ENCODE results near the gene IDH3G. TPM values are rescaled to one million over a fixed set of nuclear protein-coding genes. Genes with fewer than 3 reads are reported as not detected.
"Not testable (repeated sequence)": the region's sequence is repeated elsewhere in the genome, so short reads cannot be mapped to it uniquely, and the experiment has no call there.

IDH3G gene
- total RNA-seq, 2 donors from 2014 or later, result 62.5 to 74.1 TPM

- DNase-seq (ENCODE audit: low spot score) (no peak), ATAC-seq (no peak)
- Mint-ChIP-seq H3K36me3 (no peaks in the 10 kb centered on the region), H3K27ac (no peak overlapping the region), H3K4me1 (ENCODE audit: low read depth in 2 of 2) (peaks cover 0 to 6% of the 10 kb centered on the region in 2 donors), H3K9me3 (no peaks in the 10 kb centered on the region), H3K27me3 (peaks cover 0 to 9% of the 10 kb centered on the region in 2 donors), H3K4me3 (no peak overlapping the region)
These were observed 32.3 kb downstream of the IDH3G start for GRCh38 chrX:153761863-153762262.

GRCh38 chrX:153755136-153755535 is 39.0 kb downstream of the IDH3G start:
- Mint-ChIP-seq H3K9me3 (no peaks in the 10 kb centered on the region), H3K36me3 (no peaks in the 10 kb centered on the region), H3K27me3 (peaks cover 0 to 19% of the 10 kb centered on the region in 2 donors), H3K27ac (no peak overlapping the region), H3K4me1 (ENCODE audit: low read depth in 2 of 2) (no peaks in the 10 kb centered on the region), H3K4me3 (no peak overlapping the region)
- DNase-seq (ENCODE audit: low spot score), result no peak
- ATAC-seq, result no peak

- Mint-ChIP-seq H3K9me3 (no peaks in the 10 kb centered on the region), H3K27ac (peak overlapping the region in 1 of 2 donors; percentile 17)
- no peak for ATAC-seq
These were observed 43.9 kb downstream of the IDH3G start for GRCh38 chrX:153750127-153750774.

GRCh38 chrX:153749017-153749416 is 45.2 kb downstream of the IDH3G start:
- not testable (repeated sequence) for DNase-seq (ENCODE audit: low spot score); H3K27ac Mint-ChIP-seq; H3K9me3 Mint-ChIP-seq; H3K4me3 Mint-ChIP-seq; ATAC-seq; H3K36me3 Mint-ChIP-seq; H3K4me1 Mint-ChIP-seq (ENCODE audit: low read depth in 2 of 2)
- H3K27me3 Mint-ChIP-seq, result peaks cover 8 to 32% of the 10 kb centered on the region in 2 donors

More at GRCh38 chrX:153750127-153750774, 43.9 kb downstream of the IDH3G start:
- Mint-ChIP-seq H3K4me1 (ENCODE audit: low read depth in 2 of 2) (no peaks in the 10 kb centered on the region), H3K36me3 (no peaks in the 10 kb centered on the region), H3K4me3 (no peak overlapping the region), H3K27me3 (peaks cover 8 to 28% of the 10 kb centered on the region in 2 donors)
- no peak for DNase-seq (ENCODE audit: low spot score)

- not testable (repeated sequence) for H3K4me1 Mint-ChIP-seq (ENCODE audit: low read depth in 2 of 2); H3K4me3 Mint-ChIP-seq; ATAC-seq; H3K9me3 Mint-ChIP-seq; H3K36me3 Mint-ChIP-seq; H3K27ac Mint-ChIP-seq; DNase-seq (ENCODE audit: low spot score)
- H3K27me3 Mint-ChIP-seq, result peaks cover 8 to 28% of the 10 kb centered on the region in 2 donors
These were observed 47.2 kb downstream of the IDH3G start for GRCh38 chrX:153746991-153747390.

GRCh38 chrX:153746359-153746758 is 47.8 kb downstream of the IDH3G start:
- H3K27ac Mint-ChIP-seq, result no peak overlapping the region
- no peak overlapping the region for H3K4me3 Mint-ChIP-seq
- no peaks in the 10 kb centered on the region for H3K36me3 Mint-ChIP-seq
- H3K4me1 Mint-ChIP-seq (ENCODE audit: low read depth in 2 of 2), result no peaks in the 10 kb centered on the region
- H3K27me3 Mint-ChIP-seq, result peaks cover 8 to 28% of the 10 kb centered on the region in 2 donors
- ATAC-seq (no peak), DNase-seq (ENCODE audit: low spot score) (no peak)
- H3K9me3 Mint-ChIP-seq, result no peaks in the 10 kb centered on the region

GRCh38 chrX:153745067-153745433 is 49.1 kb downstream of the IDH3G start:
- not testable (repeated sequence) for DNase-seq (ENCODE audit: low spot score); H3K4me1 Mint-ChIP-seq (ENCODE audit: low read depth in 2 of 2); H3K27ac Mint-ChIP-seq; H3K9me3 Mint-ChIP-seq; H3K4me3 Mint-ChIP-seq; ATAC-seq; H3K36me3 Mint-ChIP-seq
- peaks cover 8 to 24% of the 10 kb centered on the region in 2 donors for H3K27me3 Mint-ChIP-seq

- Mint-ChIP-seq H3K27me3 (peaks cover 8 to 18% of the 10 kb centered on the region in 2 donors), H3K4me1 (ENCODE audit: low read depth in 2 of 2) (peaks cover 0 to 3% of the 10 kb centered on the region in 2 donors), H3K27ac (no peak overlapping the region), H3K4me3 (no peak overlapping the region), H3K9me3 (no peaks in the 10 kb centered on the region), H3K36me3 (no peaks in the 10 kb centered on the region)
- no peak for DNase-seq (ENCODE audit: low spot score)
- ATAC-seq, result no peak
These were observed 49.7 kb downstream of the IDH3G start for GRCh38 chrX:153744210-153745066.

- H3K36me3 Mint-ChIP-seq, H3K27ac Mint-ChIP-seq: not testable (repeated sequence)
These were observed 50.5 kb downstream of the IDH3G start for GRCh38 chrX:153743468-153744209.

GRCh38 chrX:153742796-153743467 is 51.2 kb downstream of the IDH3G start:
- H3K27ac Mint-ChIP-seq; H3K9me3 Mint-ChIP-seq; DNase-seq (ENCODE audit: low spot score); ATAC-seq; H3K4me1 Mint-ChIP-seq (ENCODE audit: low read depth in 2 of 2); H3K36me3 Mint-ChIP-seq; H3K4me3 Mint-ChIP-seq: not testable (repeated sequence)
- H3K27me3 Mint-ChIP-seq, result peaks cover 8 to 13% of the 10 kb centered on the region in 2 donors

More at GRCh38 chrX:153743468-153744209, 50.5 kb downstream of the IDH3G start:
- not testable (repeated sequence) for DNase-seq (ENCODE audit: low spot score); H3K4me3 Mint-ChIP-seq; H3K4me1 Mint-ChIP-seq (ENCODE audit: low read depth in 2 of 2); ATAC-seq; H3K9me3 Mint-ChIP-seq
- H3K27me3 Mint-ChIP-seq, result peaks cover 8 to 13% of the 10 kb centered on the region in 2 donors

- not testable (repeated sequence) for H3K27ac Mint-ChIP-seq; DNase-seq (ENCODE audit: low spot score); H3K4me1 Mint-ChIP-seq (ENCODE audit: low read depth in 2 of 2); H3K9me3 Mint-ChIP-seq; ATAC-seq; H3K36me3 Mint-ChIP-seq; H3K4me3 Mint-ChIP-seq
- peaks cover 8 to 13% of the 10 kb centered on the region in 2 donors for H3K27me3 Mint-ChIP-seq
These were observed 52.1 kb downstream of the IDH3G start for GRCh38 chrX:153742111-153742510.

- Mint-ChIP-seq H3K27ac (no peak overlapping the region), H3K27me3 (peaks cover 6 to 10% of the 10 kb centered on the region in 2 donors)
- no peak for DNase-seq (ENCODE audit: low spot score)
These were observed 52.7 kb downstream of the IDH3G start for GRCh38 chrX:153741446-153741845.

GRCh38 chrX:153740631-153741222 is 53.4 kb downstream of the IDH3G start:
- Mint-ChIP-seq H3K27me3 (peaks cover 0 to 4% of the 10 kb centered on the region in 2 donors), H3K36me3 (no peaks in the 10 kb centered on the region), H3K4me3 (no peak overlapping the region), H3K4me1 (ENCODE audit: low read depth in 2 of 2) (peaks cover under 1 to 3% of the 10 kb centered on the region in 2 donors), H3K27ac (no peak overlapping the region), H3K9me3 (no peaks in the 10 kb centered on the region)
- DNase-seq (ENCODE audit: low spot score), result no peak
- ATAC-seq, result no peak

More at GRCh38 chrX:153741446-153741845, 52.7 kb downstream of the IDH3G start:
- ATAC-seq, result no peak
- Mint-ChIP-seq H3K36me3 (no peaks in the 10 kb centered on the region), H3K9me3 (no peaks in the 10 kb centered on the region), H3K4me3 (no peak overlapping the region), H3K4me1 (ENCODE audit: low read depth in 2 of 2) (peaks cover 0 to 3% of the 10 kb centered on the region in 2 donors)

Data from natural killer cell treated with Interleukin-12 subunit alpha and Interleukin-12 subunit beta and Interleukin-15 and Interleukin-18, amount 100 ng/mL, for 72 hours (primary cell).